Nephron (organoid): ENCODE results near the gene POMP.

ENCODE experiments used
- H3K27ac Mint-ChIP-seq, 3 experiments: 2 replicates each; pipeline ENCODE4 v1.8.0; 2020; ENCODE audit warnings: mixed read lengths in 3 of 3, mild to moderate bottlenecking in 2 of 3, moderate library complexity in 1 of 3
- H3K27me3 Mint-ChIP-seq: 2 replicates; pipeline ENCODE4 v1.8.0; 2021; ENCODE audit warnings: low read depth, mild to moderate bottlenecking, moderate library complexity, mixed read lengths
- H3K36me3 Mint-ChIP-seq: 2 replicates; pipeline ENCODE4 v1.8.0; 2020; ENCODE audit warnings: low read depth, mixed read lengths
- H3K4me1 Mint-ChIP-seq: 2 replicates; pipeline ENCODE4 v1.8.0; 2020; ENCODE audit warnings: mixed read lengths
- H3K4me3 Mint-ChIP-seq, 3 experiments: 2 replicates each; pipeline ENCODE4 v1.8.0; 2020; ENCODE audit warnings: mild to moderate bottlenecking in 3 of 3, mixed read lengths in 3 of 3, moderate library complexity in 2 of 3
- H3K9me3 Mint-ChIP-seq: 2 replicates; pipeline ENCODE4 v1.8.0; 2020; ENCODE audit warnings: mixed read lengths
- CTCF ChIP-seq, 3 experiments: fragments of 200-600 bp; sonication (generic); IDR thresholded peaks; one replicate each; pipeline ENCODE4 v1.5.0; 2021; ENCODE audit warnings: antibody characterized with exemption in 3 of 3; ENCODE audit not compliant: unreplicated experiment in 3 of 3

The POMP gene

GRCh38 chr13:28615916-28616446, 42.9 kb upstream of the POMP start:
- no peaks in the 10 kb centered on the region for H3K4me1 Mint-ChIP-seq
- no peaks in the 10 kb centered on the region for H3K36me3 Mint-ChIP-seq
- no peak for TF ChIP-seq CTCF (IDR thresholded peaks at IDR 0.05; ENCODE audit: unreplicated experiment in 3 of 3)
- peaks cover 2% of the 10 kb centered on the region for H3K9me3 Mint-ChIP-seq
- no peaks in the 10 kb centered on the region for H3K27me3 Mint-ChIP-seq
- H3K4me3 Mint-ChIP-seq: no peak overlapping the region
- no peak overlapping the region for H3K27ac Mint-ChIP-seq

DNA sequence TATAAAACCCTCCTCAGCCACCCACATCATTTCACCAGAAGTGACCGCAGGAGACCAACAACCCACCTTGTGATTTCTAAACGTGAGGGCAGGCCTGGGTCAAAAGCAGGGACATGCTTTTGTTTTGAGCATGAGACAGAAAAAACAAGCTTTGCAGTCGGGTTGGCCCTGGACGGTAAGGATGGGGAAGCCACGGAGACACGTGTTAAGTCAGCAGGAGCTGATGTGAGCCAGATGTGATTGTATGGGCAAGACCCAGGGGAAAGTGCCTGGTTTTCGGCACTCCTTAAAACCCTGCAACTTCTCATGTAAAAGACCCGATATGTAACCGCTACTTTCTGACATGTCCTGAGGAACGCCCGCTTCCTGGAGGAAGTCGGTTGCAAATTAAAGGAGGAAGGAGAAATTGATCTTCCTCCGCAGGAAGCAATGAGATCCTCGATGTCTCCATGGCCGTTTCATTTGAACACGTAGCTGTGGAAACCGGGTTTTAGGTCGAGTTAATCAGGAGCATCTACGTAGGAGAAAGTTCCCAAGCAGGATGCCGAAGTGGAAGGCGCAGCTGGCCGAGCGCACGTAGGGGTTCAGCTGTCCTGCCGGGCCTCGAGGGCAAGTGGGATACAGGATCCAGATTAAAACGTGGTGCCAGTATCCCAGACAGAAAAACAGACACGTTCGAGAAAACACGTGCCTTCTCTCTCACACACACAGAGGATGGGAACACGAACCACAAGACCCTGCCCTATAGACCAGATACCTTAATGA, 40.5 kb upstream of the POMP start:
- TF ChIP-seq CTCF (IDR thresholded peaks at IDR 0.05; ENCODE audit: unreplicated experiment in 3 of 3): no peak
- H3K4me3 Mint-ChIP-seq: no peak overlapping the region
- no peak overlapping the region for H3K27ac Mint-ChIP-seq
- H3K27me3 Mint-ChIP-seq: no peaks in the 10 kb centered on the region
- peaks cover 2% of the 10 kb centered on the region for H3K9me3 Mint-ChIP-seq
- H3K36me3 Mint-ChIP-seq: no peaks in the 10 kb centered on the region
- no peaks in the 10 kb centered on the region for H3K4me1 Mint-ChIP-seq

DNA sequence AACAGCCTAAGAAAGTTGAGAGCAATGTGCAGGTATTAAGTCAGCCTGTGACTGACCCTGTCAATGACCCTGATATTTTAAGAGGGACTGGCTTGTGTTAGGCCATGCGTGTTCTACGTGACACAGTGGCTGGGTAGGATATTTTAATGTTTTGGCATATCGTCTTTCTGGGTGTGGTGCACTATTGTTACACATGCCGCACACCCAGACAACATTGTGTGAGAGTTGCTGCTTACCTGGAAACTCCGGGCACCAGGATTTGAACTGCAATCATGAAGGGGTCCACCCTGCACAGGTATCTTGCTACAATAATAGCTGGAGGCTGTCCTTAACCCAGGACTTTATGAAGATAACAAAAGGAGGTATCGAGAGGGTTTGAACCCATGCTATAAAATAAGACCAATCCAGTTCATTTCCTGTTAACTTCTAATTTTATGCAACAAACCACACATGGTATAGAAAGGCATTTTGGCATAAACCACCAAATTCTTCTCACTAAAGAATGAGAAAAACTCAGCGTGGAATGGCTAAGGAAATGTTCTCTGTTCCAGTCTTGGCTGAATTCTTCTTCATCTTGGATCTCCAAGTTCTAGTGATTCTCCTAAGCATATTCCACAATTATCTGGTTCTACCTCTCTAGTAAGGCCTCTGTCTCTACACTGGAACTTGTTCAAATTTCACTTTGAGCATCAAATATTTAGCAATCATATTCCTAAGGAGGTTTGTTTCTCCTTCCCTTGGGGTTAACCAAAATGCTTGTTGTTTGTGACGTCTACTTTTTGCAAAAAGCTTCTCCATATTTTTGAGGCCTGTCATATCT, 38.7 kb upstream of the POMP start:
- Mint-ChIP-seq H3K4me1 (no peaks in the 10 kb centered on the region), H3K27ac (no peak overlapping the region), H3K9me3 (peaks cover 2% of the 10 kb centered on the region), H3K4me3 (no peak overlapping the region), H3K36me3 (no peaks in the 10 kb centered on the region), H3K27me3 (no peaks in the 10 kb centered on the region)
- no peak for TF ChIP-seq CTCF (IDR thresholded peaks at IDR 0.05; ENCODE audit: unreplicated experiment in 3 of 3)

DNA sequence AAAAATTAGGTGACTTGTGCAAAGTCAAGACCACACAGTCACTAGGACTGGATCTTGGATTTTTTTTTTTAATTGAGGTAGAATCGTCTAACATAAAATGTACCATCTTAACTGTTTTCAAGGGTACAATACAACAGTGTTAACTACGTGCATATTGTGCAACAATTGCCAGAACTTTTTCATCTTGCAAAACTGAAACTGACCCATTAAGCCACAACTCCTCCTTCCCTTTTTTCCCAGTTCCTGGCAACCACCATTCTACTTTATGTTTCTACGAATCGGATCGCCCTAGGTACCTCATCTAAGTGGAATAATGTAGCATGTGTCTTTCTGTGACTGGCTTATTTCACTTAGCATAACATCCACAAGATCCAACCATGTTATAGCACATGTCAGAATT, 37.5 kb upstream of the POMP start:
- Mint-ChIP-seq H3K9me3 (peaks cover 2% of the 10 kb centered on the region), H3K4me3 (no peak overlapping the region), H3K4me1 (no peaks in the 10 kb centered on the region), H3K27ac (no peak overlapping the region), H3K36me3 (no peaks in the 10 kb centered on the region), H3K27me3 (no peaks in the 10 kb centered on the region)
- no peak for TF ChIP-seq CTCF (IDR thresholded peaks at IDR 0.05; ENCODE audit: unreplicated experiment in 3 of 3)

DNA sequence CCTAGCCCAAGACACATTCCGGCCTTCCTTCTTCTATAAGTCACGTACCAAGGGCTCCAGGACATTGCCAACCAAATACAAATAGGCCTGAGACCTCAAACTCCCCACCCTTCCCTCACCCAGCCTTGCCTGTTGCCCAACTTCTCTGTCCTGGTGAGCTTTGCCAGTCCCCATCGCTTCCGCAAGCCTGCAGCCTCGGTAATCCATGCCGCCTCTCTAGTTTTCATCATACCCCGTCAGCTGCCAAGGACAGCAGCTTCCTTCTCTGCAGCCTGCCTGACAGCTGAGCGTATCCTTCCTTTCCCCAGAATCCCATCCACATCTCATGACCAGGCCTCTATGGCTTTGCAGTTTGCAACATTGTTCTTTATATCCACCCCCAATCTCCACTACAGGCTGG, 36.6 kb upstream of the POMP start:
- Mint-ChIP-seq H3K4me1 (no peaks in the 10 kb centered on the region), H3K36me3 (no peaks in the 10 kb centered on the region), H3K27me3 (no peaks in the 10 kb centered on the region), H3K9me3 (peaks cover 2% of the 10 kb centered on the region), H3K4me3 (no peak overlapping the region), H3K27ac (no peak overlapping the region)
- TF ChIP-seq CTCF (IDR thresholded peaks at IDR 0.05; ENCODE audit: unreplicated experiment in 3 of 3): no peak
